ENCODE results near the gene UPK1A. TPM values are rescaled to one million over a fixed set of nuclear protein-coding genes. Genes with fewer than 3 reads are reported as not detected.

Gene UPK1A
- total and polyA plus RNA-seq, 8 donors, result 0.16 TPM; not detected in 7

GRCh38 chr19:35644206-35644986, 21.9 kb upstream of the UPK1A start:
- peak overlapping the region; percentile 81 to 88 (median 86) for H3K27ac ChIP-seq
- 1% methylated on average over 59 to 60 of the region's 60 CpGs for WGBS, 2 donors
- H3K27me3 ChIP-seq, result no peaks in the 10 kb centered on the region
- ATAC-seq (peak; percentile 82 to 89 (median 83)), FAIRE-seq (no peak), DNase-seq (peak; percentile 93 to 99 (median 97))
- H3K9me3 ChIP-seq, result no peaks in the 10 kb centered on the region
- peak overlapping the region; percentile 42 to 59 (median 50) for H3K4me3 ChIP-seq
- H3K36me3 ChIP-seq, result no peaks in the 10 kb centered on the region
- TF ChIP-seq, protein P1, sequence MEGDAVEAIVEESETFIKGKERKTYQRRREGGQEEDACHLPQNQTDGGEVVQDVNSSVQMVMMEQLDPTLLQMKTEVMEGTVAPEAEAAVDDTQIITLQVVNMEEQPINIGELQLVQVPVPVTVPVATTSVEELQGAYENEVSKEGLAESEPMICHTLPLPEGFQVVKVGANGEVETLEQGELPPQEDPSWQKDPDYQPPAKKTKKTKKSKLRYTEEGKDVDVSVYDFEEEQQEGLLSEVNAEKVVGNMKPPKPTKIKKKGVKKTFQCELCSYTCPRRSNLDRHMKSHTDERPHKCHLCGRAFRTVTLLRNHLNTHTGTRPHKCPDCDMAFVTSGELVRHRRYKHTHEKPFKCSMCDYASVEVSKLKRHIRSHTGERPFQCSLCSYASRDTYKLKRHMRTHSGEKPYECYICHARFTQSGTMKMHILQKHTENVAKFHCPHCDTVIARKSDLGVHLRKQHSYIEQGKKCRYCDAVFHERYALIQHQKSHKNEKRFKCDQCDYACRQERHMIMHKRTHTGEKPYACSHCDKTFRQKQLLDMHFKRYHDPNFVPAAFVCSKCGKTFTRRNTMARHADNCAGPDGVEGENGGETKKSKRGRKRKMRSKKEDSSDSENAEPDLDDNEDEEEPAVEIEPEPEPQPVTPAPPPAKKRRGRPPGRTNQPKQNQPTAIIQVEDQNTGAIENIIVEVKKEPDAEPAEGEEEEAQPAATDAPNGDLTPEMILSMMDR (IDR thresholded peaks at IDR 0.05), result no peak
- intact Hi-C loops (cut with DNase I), result no loop called here
- peaks cover 3 to 4% (median 4%) of the 10 kb centered on the region in 3 donors for H3K4me1 ChIP-seq

- TF ChIP-seq, protein P1 (IDR thresholded peaks at IDR 0.05), result no peak
- Histone ChIP-seq H3K4me3 (peak overlapping the region; percentile 42 to 59 (median 50)), H3K27me3 (no peaks in the 10 kb centered on the region), H3K9me3 (no peaks in the 10 kb centered on the region), H3K36me3 (no peaks in the 10 kb centered on the region), H3K4me1 (peaks cover 3 to 11% (median 8%) of the 10 kb centered on the region in 3 donors), H3K27ac (peak overlapping the region; percentile 81 to 88 (median 86))
- peak; percentile 45 to 90 (median 84) for DNase-seq
- FAIRE-seq, result no peak
- intact Hi-C loops (cut with DNase I), result no loop called here
- peak; percentile 18 to 37 (median 28) for ATAC-seq
- WGBS, 2 donors, result 19 to 25% methylated on average over 20 of the region's 20 CpGs
Observed at GRCh38 chr19:35644987-35645679, 21.2 kb upstream of the UPK1A start.

DNA sequence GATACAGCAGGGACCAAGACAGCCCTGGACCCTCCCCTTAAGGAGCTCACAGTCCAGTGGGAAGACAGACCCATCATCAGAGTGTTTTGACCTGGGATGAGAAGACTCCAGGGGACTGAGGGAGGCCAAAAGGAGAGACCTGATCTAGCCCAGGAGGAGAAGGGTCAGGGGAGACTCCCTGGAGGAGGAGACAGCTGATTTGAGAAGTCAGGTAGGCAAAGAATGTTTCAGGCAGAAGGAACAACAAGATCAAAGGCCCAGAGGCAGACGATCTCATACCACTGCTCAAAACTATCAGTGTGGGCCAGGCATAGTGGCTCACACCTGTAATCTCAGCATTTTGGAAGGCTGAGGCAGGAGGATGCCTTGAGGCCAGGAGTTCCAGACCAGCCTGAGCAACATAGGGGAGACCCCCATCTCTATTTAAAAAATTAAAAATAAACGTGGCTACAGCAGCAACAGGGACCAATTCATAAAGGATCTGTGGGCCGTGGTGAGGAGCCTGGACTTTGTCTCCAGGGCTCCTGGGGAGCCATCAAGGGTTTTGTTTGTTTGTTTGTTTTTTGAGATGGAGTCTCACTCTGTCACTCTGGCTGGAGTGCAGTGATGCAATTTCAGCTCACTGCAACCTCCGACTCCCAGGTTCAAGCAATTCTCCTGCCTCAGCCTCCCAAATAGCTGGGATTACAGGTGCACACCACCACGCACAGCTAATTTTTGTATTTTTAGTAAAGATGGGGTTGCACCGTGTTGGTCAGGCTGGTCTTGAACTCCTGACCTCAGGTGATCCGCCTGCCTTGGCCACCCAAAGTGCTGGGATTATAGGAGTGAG, 20.4 kb upstream of the UPK1A start:
- TF ChIP-seq, protein P1 (IDR thresholded peaks at IDR 0.05), result no peak
- peaks cover 3 to 12% (median 8%) of the 10 kb centered on the region in 3 donors for H3K4me1 ChIP-seq
- no peaks in the 10 kb centered on the region for H3K36me3 ChIP-seq
- DNase-seq (no peak), FAIRE-seq (no peak), ATAC-seq (no peak)
- no peaks in the 10 kb centered on the region for H3K9me3 ChIP-seq
- no peaks in the 10 kb centered on the region for H3K27me3 ChIP-seq
- H3K27ac ChIP-seq, result no peak overlapping the region
- intact Hi-C loops (cut with DNase I), result no loop called here
- H3K4me3 ChIP-seq, result no peak overlapping the region
- 62 to 67% methylated on average over 7 of the region's 7 CpGs for WGBS, 2 donors

GRCh38 chr19:35648017-35648961, 18.0 kb upstream of the UPK1A start, which contains the start of gene COX6B1:
Gene COX6B1, plus strand, starts transcription at chr19:35648323. Its CDS starts 2,921 bp downstream, at chr19:35651244.
- TF ChIP-seq, protein P1 (IDR thresholded peaks at IDR 0.05), result no peak
- H3K4me1 ChIP-seq, result peaks cover 3 to 12% (median 8%) of the 10 kb centered on the region in 3 donors
- H3K27me3 ChIP-seq, result no peaks in the 10 kb centered on the region
- peak within 1 kb of the TSS; percentile 56 to 81 (median 67) for H3K27ac ChIP-seq
- ATAC-seq (peak; percentile 47 to 78 (median 72)), FAIRE-seq (peak; percentile 89), DNase-seq (peak; percentile 83 to 95 (median 94))
- WGBS, 2 donors, result 0 to 1% methylated on average over 46 of the region's 46 CpGs
- no peaks in the 10 kb centered on the region for H3K9me3 ChIP-seq
- intact Hi-C loops (cut with DNase I), result no loop called here
- peaks cover 0 to 4% (median 3%) of the 10 kb centered on the region in 3 donors for H3K36me3 ChIP-seq
- peak within 1 kb of the TSS; percentile 52 to 83 (median 72) for H3K4me3 ChIP-seq
